Panc1 (cell line): ENCODE results near the gene CHRD.

Experiments
- SIN3A ChIP-seq: IDR thresholded peaks from 2 replicates; pipeline ENCODE4 v1.6.1; 2012; ENCODE audit warnings: low read depth, mild to moderate bottlenecking, low read length, moderate library complexity, borderline replicate concordance; ENCODE audit not compliant: insufficient read depth
- TF ChIP-seq, protein P1 (sequence below): fragments of 450-650 bp; IDR thresholded peaks from 2 replicates; pipeline ENCODE4 v1.5.1; 2017; ENCODE audit warnings: mild to moderate bottlenecking

DNA sequence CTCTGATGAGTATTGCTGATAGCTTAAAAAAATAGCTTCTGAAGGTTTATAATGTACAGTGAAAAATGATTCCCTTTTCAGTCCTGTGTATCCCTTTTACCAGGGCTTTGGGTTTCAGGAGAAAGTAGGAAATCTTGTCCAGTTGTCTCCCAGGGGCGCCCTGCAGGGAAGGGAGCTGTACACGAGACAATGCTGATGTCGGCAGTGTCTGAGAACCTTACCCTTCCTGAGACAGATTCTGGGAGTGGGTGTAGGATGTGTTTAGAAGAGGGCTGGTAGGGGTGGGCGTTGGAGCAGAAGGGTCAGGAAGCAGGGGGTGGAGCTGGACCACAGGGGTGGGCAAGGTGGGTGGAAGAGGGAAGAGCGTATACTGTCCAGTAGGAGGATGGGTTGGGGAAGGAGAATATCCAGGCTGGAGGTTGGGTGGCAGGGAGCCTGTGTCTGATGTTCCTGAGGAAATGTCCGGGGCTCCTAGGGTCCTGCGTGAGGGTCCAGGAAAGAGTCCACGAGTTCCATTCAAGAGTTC is 7.5 kb upstream of the CHRD start:
- TF ChIP-seq, protein P1, sequence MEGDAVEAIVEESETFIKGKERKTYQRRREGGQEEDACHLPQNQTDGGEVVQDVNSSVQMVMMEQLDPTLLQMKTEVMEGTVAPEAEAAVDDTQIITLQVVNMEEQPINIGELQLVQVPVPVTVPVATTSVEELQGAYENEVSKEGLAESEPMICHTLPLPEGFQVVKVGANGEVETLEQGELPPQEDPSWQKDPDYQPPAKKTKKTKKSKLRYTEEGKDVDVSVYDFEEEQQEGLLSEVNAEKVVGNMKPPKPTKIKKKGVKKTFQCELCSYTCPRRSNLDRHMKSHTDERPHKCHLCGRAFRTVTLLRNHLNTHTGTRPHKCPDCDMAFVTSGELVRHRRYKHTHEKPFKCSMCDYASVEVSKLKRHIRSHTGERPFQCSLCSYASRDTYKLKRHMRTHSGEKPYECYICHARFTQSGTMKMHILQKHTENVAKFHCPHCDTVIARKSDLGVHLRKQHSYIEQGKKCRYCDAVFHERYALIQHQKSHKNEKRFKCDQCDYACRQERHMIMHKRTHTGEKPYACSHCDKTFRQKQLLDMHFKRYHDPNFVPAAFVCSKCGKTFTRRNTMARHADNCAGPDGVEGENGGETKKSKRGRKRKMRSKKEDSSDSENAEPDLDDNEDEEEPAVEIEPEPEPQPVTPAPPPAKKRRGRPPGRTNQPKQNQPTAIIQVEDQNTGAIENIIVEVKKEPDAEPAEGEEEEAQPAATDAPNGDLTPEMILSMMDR, result no peak
- no peak for TF ChIP-seq SIN3A
